ENCODE measurements around the gene SNRPA. TPM values are rescaled to one million over a fixed set of nuclear protein-coding genes. Genes with fewer than 3 reads are reported as not detected.

The SNRPA gene
- total RNA-seq, 1 donor from 2014 or later, result 112 TPM

- H3K27me3 Mint-ChIP-seq (ENCODE audit: insufficient read depth, low read depth), result peaks cover 3% of the 10 kb centered on the region
- peak overlapping the region; percentile 74 for H3K4me2 ChIP-seq
- peaks cover 4% of the 10 kb centered on the region for H3K4me1 ChIP-seq
- H4K20me1 ChIP-seq (ENCODE audit: low read depth), result no peaks in the 10 kb centered on the region
- H3K27ac ChIP-seq, result no peak overlapping the region
- peak overlapping the region; percentile 84 for H2AFZ ChIP-seq (replicated peaks)
- TF ChIP-seq EZH2phosphoT487 (IDR thresholded peaks at IDR 0.05), result no peak
- no peak for TF ChIP-seq EZH2 (IDR thresholded peaks at IDR 0.05)
- TF ChIP-seq CTCF (IDR thresholded peaks at IDR 0.05), result no peak
- no peaks in the 10 kb centered on the region for H3K9me3 Mint-ChIP-seq
- H3K36me3 ChIP-seq, result no peaks in the 10 kb centered on the region
- H3K4me3 Mint-ChIP-seq, result peak overlapping the region; percentile 85
- no peaks in the 10 kb centered on the region for H3K79me2 ChIP-seq (ENCODE audit: low read depth)
- peak overlapping the region; percentile 23 for H3K27ac Mint-ChIP-seq
- H3K4me3 ChIP-seq, result peak overlapping the region; percentile 73
- H3K4me1 Mint-ChIP-seq, result peaks cover 18% of the 10 kb centered on the region
- H3K36me3 Mint-ChIP-seq, result no peaks in the 10 kb centered on the region
- no peaks in the 10 kb centered on the region for H3K9me3 ChIP-seq (ENCODE audit: low read depth)
- no peak for DNase-seq (ENCODE audit: low spot score)
- H3K9ac ChIP-seq, result no peak overlapping the region
- H3K27me3 ChIP-seq, result no peaks in the 10 kb centered on the region
- H3F3A ChIP-seq (ENCODE audit: low read depth), result peaks cover 26% of the 10 kb centered on the region
Observed at GRCh38 chr19:40778706-40779284, 27.8 kb downstream of the SNRPA start.

- Histone ChIP-seq H3K27ac (no peak overlapping the region), H3K27me3 (no peaks in the 10 kb centered on the region), H3K4me3 (no peak overlapping the region), H3K4me2 (no peak overlapping the region), H3K4me1 (peaks cover 4% of the 10 kb centered on the region), H2AFZ (replicated peaks) (no peak overlapping the region), H3K9ac (no peak overlapping the region), H4K20me1 (ENCODE audit: low read depth) (no peaks in the 10 kb centered on the region), H3K9me3 (ENCODE audit: low read depth) (no peaks in the 10 kb centered on the region), H3K79me2 (ENCODE audit: low read depth) (no peaks in the 10 kb centered on the region), H3F3A (ENCODE audit: low read depth) (peaks cover 26% of the 10 kb centered on the region), H3K36me3 (no peaks in the 10 kb centered on the region)
- no peak for DNase-seq (ENCODE audit: low spot score)
- Mint-ChIP-seq H3K4me3 (peak overlapping the region; percentile 25), H3K27ac (no peak overlapping the region), H3K9me3 (no peaks in the 10 kb centered on the region), H3K27me3 (ENCODE audit: insufficient read depth, low read depth) (peaks cover 4% of the 10 kb centered on the region), H3K4me1 (peaks cover 18% of the 10 kb centered on the region), H3K36me3 (no peaks in the 10 kb centered on the region)
- TF ChIP-seq EZH2phosphoT487 (IDR thresholded peaks at IDR 0.05) (no peak), CTCF (IDR thresholded peaks at IDR 0.05) (no peak), EZH2 (IDR thresholded peaks at IDR 0.05) (no peak)
Observed at GRCh38 chr19:40780582-40780981, 29.6 kb downstream of the SNRPA start.

GRCh38 chr19:40781140-40781539 lies 30.1 kb downstream of the SNRPA start:
- H4K20me1 ChIP-seq (ENCODE audit: low read depth), result no peaks in the 10 kb centered on the region
- H3K9ac ChIP-seq, result no peak overlapping the region
- H3K4me2 ChIP-seq, result no peak overlapping the region
- H3K27ac ChIP-seq, result no peak overlapping the region
- H2AFZ ChIP-seq (replicated peaks), result no peak overlapping the region
- Mint-ChIP-seq H3K9me3 (no peaks in the 10 kb centered on the region), H3K4me1 (peaks cover 16% of the 10 kb centered on the region), H3K4me3 (peak overlapping the region; percentile 14), H3K27ac (no peak overlapping the region), H3K27me3 (ENCODE audit: insufficient read depth, low read depth) (peaks cover 5% of the 10 kb centered on the region), H3K36me3 (no peaks in the 10 kb centered on the region)
- peaks cover 26% of the 10 kb centered on the region for H3F3A ChIP-seq (ENCODE audit: low read depth)
- H3K27me3 ChIP-seq, result no peaks in the 10 kb centered on the region
- H3K36me3 ChIP-seq, result no peaks in the 10 kb centered on the region
- H3K9me3 ChIP-seq (ENCODE audit: low read depth), result no peaks in the 10 kb centered on the region
- peaks cover 4% of the 10 kb centered on the region for H3K4me1 ChIP-seq
- DNase-seq (ENCODE audit: low spot score), result no peak
- no peak for TF ChIP-seq EZH2 (IDR thresholded peaks at IDR 0.05)
- no peak for TF ChIP-seq EZH2phosphoT487 (IDR thresholded peaks at IDR 0.05)
- no peak for TF ChIP-seq CTCF (IDR thresholded peaks at IDR 0.05)
- H3K79me2 ChIP-seq (ENCODE audit: low read depth), result no peaks in the 10 kb centered on the region
- H3K4me3 ChIP-seq, result no peak overlapping the region
